Astrocyte (in vitro differentiated cells and primary cell): ENCODE data around the gene NDUFAF8. TPM values are rescaled to one million over a fixed set of nuclear protein-coding genes. Genes with fewer than 3 reads are reported as not detected.

Experiments
- DNase-seq: peaks from one replicate; pipeline ENCODE4 v3.0.0-alpha.2; 2010; ENCODE audit warnings: low read depth
- FAIRE-seq: peaks from 2 replicates; lab custom pipeline; 2011; peaks lifted over from hg19 to GRCh38; lab: Jason Lieb, UNC
- H2AFZ ChIP-seq: 2 replicates; pipeline ENCODE4 v1.6.0; 2012; ENCODE audit warnings: low read depth, low read length, inconsistent platforms
- H3K27ac ChIP-seq: 2 replicates; pipeline ENCODE4 v1.5.1; 2011; ENCODE audit warnings: low read depth, low read length, inconsistent platforms
- H3K27me3 ChIP-seq: 2 replicates; pipeline ENCODE4 v1.6.0; 2011; ENCODE audit warnings: low read length, inconsistent platforms; ENCODE audit not compliant: insufficient read depth
- H3K36me3 ChIP-seq: 2 replicates; pipeline ENCODE4 v1.5.1; 2011; ENCODE audit warnings: low read length, inconsistent platforms; ENCODE audit not compliant: insufficient read depth
- H3K4me1 ChIP-seq: 2 replicates; pipeline ENCODE4 v1.5.1; 2011; ENCODE audit warnings: low read length, inconsistent platforms; ENCODE audit not compliant: insufficient read depth
- H3K4me2 ChIP-seq: 2 replicates; pipeline ENCODE4 v1.6.0; 2012; ENCODE audit warnings: low read length, inconsistent platforms
- H3K4me3 ChIP-seq: 2 replicates; pipeline ENCODE4 v1.5.1; 2011; ENCODE audit warnings: low read depth, mild to moderate bottlenecking, low read length, inconsistent platforms; ENCODE audit not compliant: insufficient read depth
- H3K79me2 ChIP-seq: 2 replicates; pipeline ENCODE4 v1.6.0; 2012; ENCODE audit warnings: mild to moderate bottlenecking, low read length, inconsistent platforms; ENCODE audit not compliant: insufficient read depth
- H3K9ac ChIP-seq: 2 replicates; pipeline ENCODE4 v1.6.0; 2012; ENCODE audit warnings: mild to moderate bottlenecking, low read length, inconsistent platforms
- H3K9me3 ChIP-seq: 2 replicates; pipeline ENCODE4 v1.5.1; 2012; ENCODE audit warnings: low read depth, mild to moderate bottlenecking, low read length, inconsistent platforms; ENCODE audit not compliant: insufficient read depth
- H4K20me1 ChIP-seq: 2 replicates; pipeline ENCODE4 v1.6.0; 2012; ENCODE audit warnings: low read length, inconsistent platforms; ENCODE audit not compliant: insufficient read depth
- H3K27ac Mint-ChIP-seq: one replicate; pipeline ENCODE4 v1.8.0; 2021; ENCODE audit warnings: mild to moderate bottlenecking, mixed read lengths; ENCODE audit not compliant: unreplicated experiment
- H3K27me3 Mint-ChIP-seq: one replicate; pipeline ENCODE4 v1.8.0; 2021; ENCODE audit warnings: low read depth, mixed read lengths; ENCODE audit not compliant: unreplicated experiment
- H3K36me3 Mint-ChIP-seq: one replicate; pipeline ENCODE4 v1.8.0; 2021; ENCODE audit warnings: low read depth, mixed read lengths; ENCODE audit not compliant: unreplicated experiment
- H3K4me1 Mint-ChIP-seq: one replicate; pipeline ENCODE4 v1.8.0; 2021; ENCODE audit warnings: low read depth, mixed read lengths; ENCODE audit not compliant: unreplicated experiment
- H3K4me3 Mint-ChIP-seq: one replicate; pipeline ENCODE4 v1.8.0; 2021; ENCODE audit warnings: mild to moderate bottlenecking, moderate library complexity, mixed read lengths; ENCODE audit not compliant: unreplicated experiment
- H3K9me3 Mint-ChIP-seq: one replicate; pipeline ENCODE4 v1.8.0; 2021; ENCODE audit warnings: mild to moderate bottlenecking, mixed read lengths; ENCODE audit not compliant: unreplicated experiment
- CTCF ChIP-seq: IDR thresholded peaks from 2 replicates; pipeline ENCODE4 v1.5.1; 2011; ENCODE audit warnings: low read depth, mild to moderate bottlenecking, inconsistent platforms, low read length, moderate library complexity; ENCODE audit not compliant: insufficient read depth
- EZH2 ChIP-seq: IDR thresholded peaks from 2 replicates; pipeline ENCODE4 v1.6.1; 2012; ENCODE audit warnings: mild to moderate bottlenecking, low read length, inconsistent platforms; ENCODE audit not compliant: insufficient read depth
- total RNA-seq: library from RNA; stranded (reverse); gene quantifications from 2 replicates; pipeline ENCODE4 v1.2.1, GENCODE V29; 2021

NDUFAF8 gene
- total RNA-seq, 1 donor from 2014 or later = 67.2 TPM

GRCh38 chr17:81206657-81207056, 32.5 kb upstream of the NDUFAF8 start:
- TF ChIP-seq CTCF (no peak), EZH2 (no peak)
- no peak for FAIRE-seq
- Histone ChIP-seq H3K4me1 (peaks cover 5% of the 10 kb centered on the region), H4K20me1 (peaks cover 4% of the 10 kb centered on the region), H3K4me3 (no peak overlapping the region), H3K9me3 (no peaks in the 10 kb centered on the region), H3K9ac (no peak overlapping the region), H3K27ac (no peak overlapping the region), H3K4me2 (no peak overlapping the region), H3K27me3 (no peaks in the 10 kb centered on the region), H2AFZ (no peak overlapping the region), H3K36me3 (no peaks in the 10 kb centered on the region), H3K79me2 (no peaks in the 10 kb centered on the region)
- no peak for DNase-seq
- Mint-ChIP-seq H3K4me1 (peaks cover 5% of the 10 kb centered on the region), H3K9me3 (no peaks in the 10 kb centered on the region), H3K36me3 (peaks cover 4% of the 10 kb centered on the region), H3K27me3 (peaks cover 2% of the 10 kb centered on the region), H3K27ac (no peak overlapping the region), H3K4me3 (no peak overlapping the region)

GRCh38 chr17:81207610-81208581, 31.2 kb upstream of the NDUFAF8 start:
- peaks cover 2% of the 10 kb centered on the region for H3K27me3 Mint-ChIP-seq
- H2AFZ ChIP-seq = no peak overlapping the region
- no peak overlapping the region for H3K4me3 Mint-ChIP-seq
- peaks cover 4% of the 10 kb centered on the region for H3K36me3 Mint-ChIP-seq
- TF ChIP-seq CTCF (no peak), EZH2 (no peak)
- H3K9me3 ChIP-seq = no peaks in the 10 kb centered on the region
- H3K4me3 ChIP-seq = no peak overlapping the region
- H3K27me3 ChIP-seq = no peaks in the 10 kb centered on the region
- H3K36me3 ChIP-seq = no peaks in the 10 kb centered on the region
- H3K27ac ChIP-seq = no peak overlapping the region
- H3K4me1 ChIP-seq = peaks cover 5% of the 10 kb centered on the region
- DNase-seq (no peak), FAIRE-seq (no peak)
- no peaks in the 10 kb centered on the region for H3K79me2 ChIP-seq
- H3K4me1 Mint-ChIP-seq = peaks cover 5% of the 10 kb centered on the region
- no peak overlapping the region for H3K27ac Mint-ChIP-seq
- H3K4me2 ChIP-seq = no peak overlapping the region
- peaks cover 4% of the 10 kb centered on the region for H4K20me1 ChIP-seq
- no peaks in the 10 kb centered on the region for H3K9me3 Mint-ChIP-seq
- H3K9ac ChIP-seq = no peak overlapping the region

GRCh38 chr17:81208651-81209050, 30.5 kb upstream of the NDUFAF8 start:
- Histone ChIP-seq H3K4me1 (peaks cover 5% of the 10 kb centered on the region), H3K79me2 (no peaks in the 10 kb centered on the region), H3K27ac (no peak overlapping the region), H3K9me3 (no peaks in the 10 kb centered on the region), H3K4me3 (no peak overlapping the region), H4K20me1 (peaks cover 4% of the 10 kb centered on the region), H3K27me3 (no peaks in the 10 kb centered on the region), H3K9ac (no peak overlapping the region), H3K36me3 (no peaks in the 10 kb centered on the region), H3K4me2 (no peak overlapping the region), H2AFZ (no peak overlapping the region)
- Mint-ChIP-seq H3K4me1 (peaks cover 5% of the 10 kb centered on the region), H3K4me3 (no peak overlapping the region), H3K9me3 (no peaks in the 10 kb centered on the region), H3K27ac (no peak overlapping the region), H3K36me3 (peaks cover 4% of the 10 kb centered on the region), H3K27me3 (peaks cover 2% of the 10 kb centered on the region)
- DNase-seq (no peak), FAIRE-seq (no peak)
- no peak for TF ChIP-seq CTCF
- TF ChIP-seq EZH2 = no peak
